ENCODE measurements around the gene WDR49. TPM values are rescaled to one million over a fixed set of nuclear protein-coding genes. Genes with fewer than 3 reads are reported as not detected.

Gene WDR49
- total and polyA plus RNA-seq, 10 of the 15 experiments (the other 5 are each of a cell fraction or from before 2014, with no cell fraction given), result 0.05 to 0.15 TPM; not detected in 8

DNA sequence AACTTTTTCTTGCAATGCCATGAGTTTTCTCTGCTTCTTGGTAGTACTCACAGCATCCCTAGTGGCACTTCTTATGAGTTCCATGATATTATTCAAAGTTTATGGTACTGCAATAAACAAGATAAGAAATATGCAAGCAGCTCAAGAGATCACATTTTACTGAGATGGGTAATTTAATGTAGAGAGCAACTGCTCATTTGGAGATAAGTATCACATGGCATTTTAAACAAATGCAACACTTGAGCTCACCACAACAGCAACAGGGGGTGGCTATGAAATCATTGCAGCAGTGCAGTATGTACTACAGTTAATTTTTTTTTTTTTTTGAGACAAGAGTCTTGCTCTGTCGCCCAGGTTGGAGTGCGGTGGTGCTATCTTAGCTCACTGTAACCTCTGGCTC, 85.1 kb downstream of the WDR49 start:
- POLR2A ChIA-PET, result interaction anchor here (0.6 kb wide), 1 partner anchor 14 kb away, joined by 4 read pairs; no protein-coding TSS in a partner anchor
- H3K4me3 ChIP-seq, result no peak overlapping the region
- intact Hi-C loops (cut with micrococcal nuclease; ENCODE audit: unreplicated experiment) (no loop called here), in situ Hi-C loops (cut with MboI) (no loop called here)
- H3K79me2 ChIP-seq (ENCODE audit: control insufficient read depth, insufficient read depth, low read length), result no peaks in the 10 kb centered on the region
- H2AFZ ChIP-seq (ENCODE audit: control insufficient read depth, low read depth, low read length), result no peak overlapping the region
- no peak overlapping the region for H3K27ac ChIP-seq (ENCODE audit: control insufficient read depth, insufficient read depth)
- no peaks in the 10 kb centered on the region for H3K27me3 ChIP-seq (replicated peaks in 1 of 2; ENCODE audit: control insufficient read depth in 2 of 2, insufficient read depth in 2 of 2, low read length in 1 of 2)
- FAIRE-seq (no peak), ATAC-seq (no peak), DNase-seq (ENCODE audit: low read depth, low spot score) (no peak)
- no peaks in the 10 kb centered on the region for H4K20me1 ChIP-seq (ENCODE audit: control insufficient read depth, insufficient read depth)
- SMC1A ChIA-PET (ENCODE audit: uncharacterized antibody, unreplicated experiment), result no interaction called here
- H3K9me3 ChIP-seq (replicated peaks; ENCODE audit: control insufficient read depth, insufficient read depth, low read length), result no peaks in the 10 kb centered on the region
- H3K9ac ChIP-seq (ENCODE audit: control insufficient read depth, insufficient read depth, low read length), result no peak overlapping the region
- H3K4me1 ChIP-seq (ENCODE audit: control insufficient read depth, insufficient read depth, low read length), result no peaks in the 10 kb centered on the region
- no peak overlapping the region for H3K4me2 ChIP-seq (ENCODE audit: control insufficient read depth, insufficient read depth)
- no peaks in the 10 kb centered on the region for H3K36me3 ChIP-seq (ENCODE audit: control insufficient read depth in 2 of 2, insufficient read depth in 2 of 2, low read length in 1 of 2)
- TF ChIP-seq YY1 (IDR thresholded peaks at IDR 0.05; ENCODE audit: low read depth, low read length) (no peak), MTA3 (IDR thresholded peaks at IDR 0.05; ENCODE audit: borderline replicate concordance, low read length) (no peak), CHD1 (IDR thresholded peaks at IDR 0.05; ENCODE audit: low read depth, low read length) (no peak), GATAD2B (conservative IDR thresholded peaks at IDR 0.05; ENCODE audit: low read depth) (no peak), MYB (IDR thresholded peaks at IDR 0.05; ENCODE audit: borderline replicate concordance, low read depth, low read length) (no peak), ZNF217 (IDR thresholded peaks at IDR 0.05) (no peak), ZNF274 (IDR thresholded peaks at IDR 0.05; ENCODE audit: insufficient read depth, insufficient read length) (no peak)
- 51% methylated on average over 2 of the region's 2 CpGs for WGBS (ENCODE audit: insufficient coverage, insufficient replicate concordance, low lambda C conversion rate, missing lambda C conversion rate)
- RAD21 ChIA-PET (ENCODE audit: unreplicated experiment), result no interaction called here
- CTCF ChIA-PET, result interaction anchor here (0.6 kb wide), 1 partner anchor 188 kb away, joined by 6 read pairs; no protein-coding TSS in a partner anchor
- no TSS peak for BruUV-seq (replicated peaks)

DNA sequence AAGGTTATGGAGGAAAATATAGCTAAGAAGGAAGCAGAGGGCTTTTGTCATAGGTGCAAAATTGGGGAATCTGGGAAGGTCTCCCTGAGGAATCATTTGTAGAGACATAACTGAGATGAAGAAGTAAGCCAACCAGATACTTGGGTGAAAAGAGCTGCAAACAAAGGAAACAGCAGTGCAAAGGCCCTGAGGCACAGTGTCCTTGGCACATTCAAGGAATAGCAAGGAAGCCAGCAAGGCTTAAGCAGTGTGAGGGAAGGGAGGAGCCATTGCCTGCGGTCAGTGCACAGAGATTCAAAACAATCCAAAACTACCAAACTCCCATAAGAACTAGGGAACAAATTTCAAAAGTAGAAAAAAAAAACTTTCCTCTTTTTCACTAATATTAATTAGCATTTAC, 88.3 kb downstream of the WDR49 start:
- in situ Hi-C loops (cut with MboI), result no loop called here
- Histone ChIP-seq H2AFZ (ENCODE audit: control insufficient read depth, low read depth, low read length) (no peak overlapping the region), H3K4me1 (ENCODE audit: control insufficient read depth, insufficient read depth, low read length) (no peaks in the 10 kb centered on the region), H4K20me1 (ENCODE audit: control insufficient read depth, insufficient read depth) (no peaks in the 10 kb centered on the region), H3K79me2 (ENCODE audit: control insufficient read depth, insufficient read depth, low read length) (no peaks in the 10 kb centered on the region), H3K4me2 (ENCODE audit: control insufficient read depth, insufficient read depth) (no peak overlapping the region), H3K4me3 (no peak overlapping the region), H3K36me3 (ENCODE audit: control insufficient read depth in 2 of 2, insufficient read depth in 2 of 2, low read length in 1 of 2) (no peaks in the 10 kb centered on the region), H3K27me3 (replicated peaks in 1 of 2; ENCODE audit: control insufficient read depth in 2 of 2, insufficient read depth in 2 of 2, low read length in 1 of 2) (no peaks in the 10 kb centered on the region), H3K9ac (ENCODE audit: control insufficient read depth, insufficient read depth, low read length) (no peak overlapping the region), H3K9me3 (replicated peaks; ENCODE audit: control insufficient read depth, insufficient read depth, low read length) (no peaks in the 10 kb centered on the region), H3K27ac (ENCODE audit: control insufficient read depth, insufficient read depth) (no peak overlapping the region)
- ChIA-PET SMC1A (ENCODE audit: uncharacterized antibody, unreplicated experiment) (no interaction called here), CTCF (interaction anchor here (0.6 kb wide), 1 partner anchor 293 kb away, joined by 5 read pairs; no protein-coding TSS in a partner anchor), POLR2A (no interaction called here), RAD21 (ENCODE audit: unreplicated experiment) (no interaction called here)
- 50% methylated on average over 1 of the region's 1 CpG for WGBS (ENCODE audit: insufficient coverage, insufficient replicate concordance, low lambda C conversion rate, missing lambda C conversion rate)
- DNase-seq (ENCODE audit: low read depth, low spot score) (no peak), ATAC-seq (no peak), FAIRE-seq (no peak)
- BruUV-seq (replicated peaks), result no TSS peak
- intact Hi-C loops (cut with micrococcal nuclease; ENCODE audit: unreplicated experiment), result no loop called here
- TF ChIP-seq SUZ12 (IDR thresholded peaks at IDR 0.05; ENCODE audit: unreplicated experiment) (no peak), EED (IDR thresholded peaks at IDR 0.05; ENCODE audit: low read depth) (no peak), TBL1XR1 (IDR thresholded peaks at IDR 0.05; ENCODE audit: low read depth, low read length) (no peak), POLR2AphosphoS2 (IDR thresholded peaks at IDR 0.05; ENCODE audit: low read depth, low read length) (no peak)
- TF ChIP-seq, protein P1, sequence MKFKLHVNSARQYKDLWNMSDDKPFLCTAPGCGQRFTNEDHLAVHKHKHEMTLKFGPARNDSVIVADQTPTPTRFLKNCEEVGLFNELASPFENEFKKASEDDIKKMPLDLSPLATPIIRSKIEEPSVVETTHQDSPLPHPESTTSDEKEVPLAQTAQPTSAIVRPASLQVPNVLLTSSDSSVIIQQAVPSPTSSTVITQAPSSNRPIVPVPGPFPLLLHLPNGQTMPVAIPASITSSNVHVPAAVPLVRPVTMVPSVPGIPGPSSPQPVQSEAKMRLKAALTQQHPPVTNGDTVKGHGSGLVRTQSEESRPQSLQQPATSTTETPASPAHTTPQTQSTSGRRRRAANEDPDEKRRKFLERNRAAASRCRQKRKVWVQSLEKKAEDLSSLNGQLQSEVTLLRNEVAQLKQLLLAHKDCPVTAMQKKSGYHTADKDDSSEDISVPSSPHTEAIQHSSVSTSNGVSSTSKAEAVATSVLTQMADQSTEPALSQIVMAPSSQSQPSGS (IDR thresholded peaks at IDR 0.05; ENCODE audit: low read length), result no peak
- TF ChIP-seq, protein P2, sequence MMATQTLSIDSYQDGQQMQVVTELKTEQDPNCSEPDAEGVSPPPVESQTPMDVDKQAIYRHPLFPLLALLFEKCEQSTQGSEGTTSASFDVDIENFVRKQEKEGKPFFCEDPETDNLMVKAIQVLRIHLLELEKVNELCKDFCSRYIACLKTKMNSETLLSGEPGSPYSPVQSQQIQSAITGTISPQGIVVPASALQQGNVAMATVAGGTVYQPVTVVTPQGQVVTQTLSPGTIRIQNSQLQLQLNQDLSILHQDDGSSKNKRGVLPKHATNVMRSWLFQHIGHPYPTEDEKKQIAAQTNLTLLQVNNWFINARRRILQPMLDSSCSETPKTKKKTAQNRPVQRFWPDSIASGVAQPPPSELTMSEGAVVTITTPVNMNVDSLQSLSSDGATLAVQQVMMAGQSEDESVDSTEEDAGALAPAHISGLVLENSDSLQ (IDR thresholded peaks at IDR 0.05), result no peak
- TF ChIP-seq, protein P3, sequence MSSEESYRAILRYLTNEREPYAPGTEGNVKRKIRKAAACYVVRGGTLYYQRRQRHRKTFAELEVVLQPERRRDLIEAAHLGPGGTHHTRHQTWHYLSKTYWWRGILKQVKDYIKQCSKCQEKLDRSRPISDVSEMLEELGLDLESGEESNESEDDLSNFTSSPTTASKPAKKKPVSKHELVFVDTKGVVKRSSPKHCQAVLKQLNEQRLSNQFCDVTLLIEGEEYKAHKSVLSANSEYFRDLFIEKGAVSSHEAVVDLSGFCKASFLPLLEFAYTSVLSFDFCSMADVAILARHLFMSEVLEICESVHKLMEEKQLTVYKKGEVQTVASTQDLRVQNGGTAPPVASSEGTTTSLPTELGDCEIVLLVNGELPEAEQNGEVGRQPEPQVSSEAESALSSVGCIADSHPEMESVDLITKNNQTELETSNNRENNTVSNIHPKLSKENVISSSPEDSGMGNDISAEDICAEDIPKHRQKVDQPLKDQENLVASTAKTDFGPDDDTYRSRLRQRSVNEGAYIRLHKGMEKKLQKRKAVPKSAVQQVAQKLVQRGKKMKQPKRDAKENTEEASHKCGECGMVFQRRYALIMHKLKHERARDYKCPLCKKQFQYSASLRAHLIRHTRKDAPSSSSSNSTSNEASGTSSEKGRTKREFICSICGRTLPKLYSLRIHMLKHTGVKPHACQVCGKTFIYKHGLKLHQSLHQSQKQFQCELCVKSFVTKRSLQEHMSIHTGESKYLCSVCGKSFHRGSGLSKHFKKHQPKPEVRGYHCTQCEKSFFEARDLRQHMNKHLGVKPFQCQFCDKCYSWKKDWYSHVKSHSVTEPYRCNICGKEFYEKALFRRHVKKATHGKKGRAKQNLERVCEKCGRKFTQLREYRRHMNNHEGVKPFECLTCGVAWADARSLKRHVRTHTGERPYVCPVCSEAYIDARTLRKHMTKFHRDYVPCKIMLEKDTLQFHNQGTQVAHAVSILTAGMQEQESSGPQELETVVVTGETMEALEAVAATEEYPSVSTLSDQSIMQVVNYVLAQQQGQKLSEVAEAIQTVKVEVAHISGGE (CRISPR knock-in tag; IDR thresholded peaks at IDR 0.05), result no peak
